Measurements from ENCODE around the gene UCK2.
A peak's percentile ranks its signal among the peaks of the same experiment; 100 is the strongest.

The UCK2 gene

GRCh38 chr1:165887877-165888551, 60.6 kb downstream of the UCK2 start:
- TF ChIP-seq TCF4 (CRISPR knock-in tag; IDR thresholded peaks at IDR 0.05; ENCODE audit: borderline replicate concordance) = no peak
- no peak for TF ChIP-seq CSDC2 (CRISPR knock-in tag; IDR thresholded peaks at IDR 0.05)
- no peak for TF ChIP-seq SNAI2 (CRISPR knock-in tag; IDR thresholded peaks at IDR 0.05)
- TF ChIP-seq BACH2 (CRISPR knock-in tag; IDR thresholded peaks at IDR 0.05; ENCODE audit: borderline replicate concordance) = no peak
- TF ChIP-seq ZC3H10 (CRISPR knock-in tag; IDR thresholded peaks at IDR 0.05) = no peak
- TF ChIP-seq ESRRG (CRISPR knock-in tag; IDR thresholded peaks at IDR 0.05) = no peak
- no peak for TF ChIP-seq ZFP30 (CRISPR knock-in tag; IDR thresholded peaks at IDR 0.05)
- TF ChIP-seq ARNTL (CRISPR knock-in tag; IDR thresholded peaks at IDR 0.05; ENCODE audit: borderline replicate concordance, low read depth) = no peak
- TF ChIP-seq GLIS3 (CRISPR knock-in tag; IDR thresholded peaks at IDR 0.05) = no peak
- TF ChIP-seq CREB5 (CRISPR knock-in tag; IDR thresholded peaks at IDR 0.05; ENCODE audit: low read depth) = no peak
- no peak for TF ChIP-seq ISL1 (CRISPR knock-in tag; IDR thresholded peaks at IDR 0.05)
- no peak for TF ChIP-seq OSR1 (CRISPR knock-in tag; IDR thresholded peaks at IDR 0.05)
- no peak for TF ChIP-seq PATZ1 (CRISPR knock-in tag; IDR thresholded peaks at IDR 0.05; ENCODE audit: borderline replicate concordance)
- TF ChIP-seq PPARA (CRISPR knock-in tag; IDR thresholded peaks at IDR 0.05; ENCODE audit: borderline replicate concordance) = no peak
- TF ChIP-seq TOX (CRISPR knock-in tag; IDR thresholded peaks at IDR 0.05; ENCODE audit: borderline replicate concordance) = no peak
- no peak for TF ChIP-seq ZNF70 (CRISPR knock-in tag; IDR thresholded peaks at IDR 0.05)
- TF ChIP-seq RARB (CRISPR knock-in tag; IDR thresholded peaks at IDR 0.05) = no peak
- ATAC-seq = no peak

- no peak for ATAC-seq
- no peak for TF ChIP-seq ZFP30 (CRISPR knock-in tag; IDR thresholded peaks at IDR 0.05)
- no peak for TF ChIP-seq TOX (CRISPR knock-in tag; IDR thresholded peaks at IDR 0.05; ENCODE audit: borderline replicate concordance)
- no peak for TF ChIP-seq ZNF565 (CRISPR knock-in tag; conservative IDR thresholded peaks at IDR 0.05; ENCODE audit: low read depth)
- no peak for TF ChIP-seq RARB (CRISPR knock-in tag; IDR thresholded peaks at IDR 0.05)
- no peak for TF ChIP-seq PPARA (CRISPR knock-in tag; IDR thresholded peaks at IDR 0.05; ENCODE audit: borderline replicate concordance)
Observed at GRCh38 chr1:165888552-165888920, 61.1 kb downstream of the UCK2 start.

GRCh38 chr1:165890684-165891083, 63.3 kb downstream of the UCK2 start:
- no peak for TF ChIP-seq POU6F1 (CRISPR knock-in tag; IDR thresholded peaks at IDR 0.05; ENCODE audit: borderline replicate concordance, low read depth)
- ATAC-seq = no peak

GRCh38 chr1:165891111-165891860, 63.9 kb downstream of the UCK2 start:
- TF ChIP-seq ARNTL (CRISPR knock-in tag; IDR thresholded peaks at IDR 0.05; ENCODE audit: borderline replicate concordance, low read depth) = no peak
- TF ChIP-seq ZNF8 (CRISPR knock-in tag; IDR thresholded peaks at IDR 0.05) = no peak
- no peak for TF ChIP-seq POU6F1 (CRISPR knock-in tag; IDR thresholded peaks at IDR 0.05; ENCODE audit: borderline replicate concordance, low read depth)
- TF ChIP-seq ZFP3 (CRISPR knock-in tag; IDR thresholded peaks at IDR 0.05) = no peak
- no peak for TF ChIP-seq GLIS3 (CRISPR knock-in tag; IDR thresholded peaks at IDR 0.05)
- no peak for TF ChIP-seq BACH2 (CRISPR knock-in tag; IDR thresholded peaks at IDR 0.05; ENCODE audit: borderline replicate concordance)
- TF ChIP-seq CREB5 (CRISPR knock-in tag; IDR thresholded peaks at IDR 0.05; ENCODE audit: low read depth) = no peak
- TF ChIP-seq TOX (CRISPR knock-in tag; IDR thresholded peaks at IDR 0.05; ENCODE audit: borderline replicate concordance) = no peak
- TF ChIP-seq CSDC2 (CRISPR knock-in tag; IDR thresholded peaks at IDR 0.05) = no peak
- no peak for TF ChIP-seq ESRRG (CRISPR knock-in tag; IDR thresholded peaks at IDR 0.05)
- ATAC-seq = peak; percentile 5; the same call in 2 of the 3 replicates
